ENCODE measurements around the gene SORCS1.

SORCS1 gene

DNA sequence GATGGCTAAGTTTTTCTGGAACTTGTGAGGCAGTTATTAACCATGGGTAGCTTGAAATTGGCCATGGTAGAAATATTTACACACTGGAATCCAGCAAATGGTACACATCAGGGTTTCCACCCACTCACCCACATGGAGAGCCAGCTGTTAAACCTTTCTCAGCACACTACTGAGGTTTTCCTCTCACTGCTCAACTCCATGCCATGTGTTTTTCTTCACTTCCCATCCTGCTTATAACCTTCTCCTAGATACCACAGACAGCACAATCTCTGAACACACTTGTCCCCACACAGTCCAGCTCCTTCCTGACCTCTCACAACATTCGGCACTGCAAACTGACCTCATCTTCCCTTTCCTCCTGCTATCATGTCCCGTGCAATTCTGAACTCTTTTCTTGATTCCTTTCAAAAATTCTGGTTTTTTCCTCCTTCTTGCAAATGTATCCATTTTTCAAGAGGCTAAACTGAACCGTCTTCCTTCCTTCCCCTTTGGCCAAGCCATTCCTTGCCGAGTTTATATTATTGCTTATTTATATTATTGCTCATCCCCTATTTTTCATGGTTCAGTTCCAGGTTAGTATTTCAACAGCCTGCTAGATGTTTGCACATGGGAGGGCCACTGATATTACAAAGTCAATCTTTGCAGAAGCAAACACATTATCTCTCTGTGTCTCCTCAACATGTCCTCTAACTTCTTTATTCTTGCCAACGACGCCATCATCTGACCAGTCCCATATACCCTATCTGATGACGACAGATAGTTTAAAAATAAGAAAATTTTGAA lies 606.4 kb downstream of the SORCS1 start:
- no peaks in the 10 kb centered on the region for H3K36me3 ChIP-seq (replicated peaks)
- in situ Hi-C loops (cut with MboI; ENCODE audit: low sequenced_read_pairs): no loop called here
- H3K27me3 ChIP-seq (ENCODE audit: low read depth): no peaks in the 10 kb centered on the region
- no peak overlapping the region for H3K4me3 ChIP-seq
- H3K9me3 ChIP-seq: no peaks in the 10 kb centered on the region
- no peak for DNase-seq (ENCODE audit: low spot score in 2 of 2)
- H3K4me1 ChIP-seq: no peaks in the 10 kb centered on the region

- H3K4me1 ChIP-seq: no peaks in the 10 kb centered on the region
- H3K36me3 ChIP-seq (replicated peaks): no peaks in the 10 kb centered on the region
- no peak for DNase-seq (ENCODE audit: low spot score in 2 of 2)
- H3K27me3 ChIP-seq (ENCODE audit: low read depth): no peaks in the 10 kb centered on the region
- no peak overlapping the region for H3K4me3 ChIP-seq
- no peaks in the 10 kb centered on the region for H3K9me3 ChIP-seq
- in situ Hi-C loops (cut with MboI; ENCODE audit: low sequenced_read_pairs): no loop called here
Measured at GRCh38 chr10:106557053-106557452, 607.5 kb downstream of the SORCS1 start.

GRCh38 chr10:106555599-106555998 lies 608.9 kb downstream of the SORCS1 start:
- Histone ChIP-seq H3K4me3 (no peak overlapping the region), H3K27me3 (ENCODE audit: low read depth) (no peaks in the 10 kb centered on the region), H3K4me1 (no peaks in the 10 kb centered on the region), H3K9me3 (no peaks in the 10 kb centered on the region), H3K36me3 (replicated peaks) (no peaks in the 10 kb centered on the region)
- in situ Hi-C loops (cut with MboI; ENCODE audit: low sequenced_read_pairs): no loop called here
- DNase-seq (ENCODE audit: low spot score in 2 of 2): no peak

DNA sequence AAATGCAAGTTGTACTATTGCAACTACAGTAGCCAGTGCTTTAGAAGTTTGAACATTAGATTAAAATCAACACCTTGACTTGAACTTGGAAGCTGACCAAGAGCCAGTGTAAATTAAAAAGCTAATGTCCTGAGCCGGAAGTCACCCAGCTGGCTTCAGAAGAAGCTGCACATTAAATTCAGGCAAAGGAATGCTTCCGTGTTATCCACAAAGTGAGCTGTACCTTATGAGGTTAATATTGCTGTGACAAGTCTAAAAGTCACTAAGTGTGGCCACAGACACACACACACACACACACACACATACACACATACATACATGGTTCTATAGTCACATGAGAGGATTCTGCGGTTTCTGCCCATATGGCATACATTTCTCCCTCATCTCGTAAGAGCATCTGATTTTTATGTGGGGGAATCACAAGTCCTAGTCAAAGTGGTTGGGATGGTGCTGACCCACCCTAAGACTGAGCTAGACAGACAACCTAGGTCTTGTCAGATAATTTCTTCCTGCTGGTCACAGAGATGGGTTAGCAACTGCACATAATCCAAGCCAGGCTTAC lies 612.9 kb downstream of the SORCS1 start:
- H3K36me3 ChIP-seq (replicated peaks): no peaks in the 10 kb centered on the region
- no peak for DNase-seq (ENCODE audit: low spot score in 2 of 2)
- H3K4me3 ChIP-seq: no peak overlapping the region
- in situ Hi-C loops (cut with MboI; ENCODE audit: low sequenced_read_pairs): no loop called here
- H3K4me1 ChIP-seq: no peaks in the 10 kb centered on the region
- no peaks in the 10 kb centered on the region for H3K27me3 ChIP-seq (ENCODE audit: low read depth)
- H3K9me3 ChIP-seq: no peaks in the 10 kb centered on the region

DNA sequence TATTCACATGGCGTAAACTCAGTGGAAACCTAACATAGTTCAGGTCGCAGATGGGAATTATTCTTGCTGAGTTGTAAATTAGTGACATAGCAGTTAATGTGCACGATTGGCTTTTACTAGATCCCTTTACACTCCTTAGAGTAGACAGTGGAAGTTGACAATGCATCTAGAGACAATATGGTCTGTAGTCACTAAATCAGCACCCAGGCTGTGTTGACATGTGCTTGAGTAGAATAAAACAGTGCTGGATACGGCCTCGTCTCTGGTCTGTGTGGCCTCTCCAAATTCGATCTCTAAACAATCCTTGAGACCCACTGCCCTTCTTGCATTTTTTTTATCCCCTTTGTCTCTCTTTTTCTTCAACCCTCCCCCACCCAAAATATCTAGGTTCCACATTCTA lies 615.7 kb downstream of the SORCS1 start:
- no peak overlapping the region for H3K4me3 ChIP-seq
- DNase-seq (ENCODE audit: low spot score in 2 of 2): no peak

DNA sequence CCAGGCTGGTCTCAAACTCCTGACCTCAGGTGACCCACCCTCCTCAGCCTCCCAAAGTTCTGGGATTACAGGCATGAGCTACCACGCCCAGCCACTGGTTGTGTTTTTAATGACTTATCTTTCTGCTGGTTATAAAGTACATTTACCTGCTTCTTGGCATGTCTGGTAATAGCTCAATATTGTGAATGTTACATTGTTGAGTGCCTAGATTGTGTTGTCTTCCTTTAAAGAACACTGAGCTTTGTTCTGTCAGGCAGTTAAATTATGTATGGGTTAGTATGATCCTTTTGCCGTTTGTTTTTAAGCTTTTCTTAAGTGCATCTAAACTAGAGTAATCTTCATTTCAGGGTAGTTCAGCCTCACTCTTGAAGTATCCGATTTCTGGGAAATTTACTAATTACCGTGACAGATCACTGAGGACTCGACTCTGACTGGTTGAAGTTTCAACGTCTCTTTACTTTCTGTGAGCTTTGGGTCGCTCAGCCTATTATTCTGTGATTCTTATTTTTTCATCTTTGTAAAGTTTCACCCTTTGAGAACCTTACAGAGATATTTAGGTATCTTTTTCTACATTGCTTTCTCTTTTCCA lies 617.4 kb downstream of the SORCS1 start:
- no peak for DNase-seq (ENCODE audit: low spot score in 2 of 2)
- Histone ChIP-seq H3K4me1 (no peaks in the 10 kb centered on the region), H3K27me3 (ENCODE audit: low read depth) (no peaks in the 10 kb centered on the region), H3K36me3 (replicated peaks) (no peaks in the 10 kb centered on the region), H3K4me3 (no peak overlapping the region), H3K9me3 (no peaks in the 10 kb centered on the region)
- in situ Hi-C loops (cut with MboI; ENCODE audit: low sequenced_read_pairs): no loop called here

More for the DNA sequence above, 615.7 kb downstream of the SORCS1 start:
- Histone ChIP-seq H3K27me3 (ENCODE audit: low read depth) (no peaks in the 10 kb centered on the region), H3K36me3 (replicated peaks) (no peaks in the 10 kb centered on the region), H3K9me3 (no peaks in the 10 kb centered on the region), H3K4me1 (no peaks in the 10 kb centered on the region)
- in situ Hi-C loops (cut with MboI; ENCODE audit: low sequenced_read_pairs): no loop called here

DNA sequence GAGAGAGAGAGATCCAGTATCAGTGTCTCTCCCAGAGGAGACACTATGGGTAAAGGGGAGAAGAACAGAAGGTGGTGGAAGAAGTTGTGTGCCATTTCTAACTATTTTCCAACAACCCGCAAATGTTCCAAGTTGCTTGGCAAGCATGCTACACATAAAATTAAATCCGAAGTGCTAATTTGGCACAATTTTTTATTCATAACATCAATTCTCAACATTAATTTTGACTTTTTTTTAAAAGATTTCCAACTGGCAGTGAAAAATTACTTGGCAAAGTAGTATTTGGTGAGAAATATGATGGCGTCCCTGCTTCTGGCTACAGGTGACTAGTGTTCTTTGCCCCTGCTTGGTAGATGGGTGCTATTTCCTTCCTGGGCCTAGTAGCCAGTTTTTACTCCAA lies 622.0 kb downstream of the SORCS1 start:
- in situ Hi-C loops (cut with MboI; ENCODE audit: low sequenced_read_pairs): no loop called here
- H3K4me3 ChIP-seq: no peak overlapping the region
- H3K27me3 ChIP-seq (ENCODE audit: low read depth): no peaks in the 10 kb centered on the region
- H3K9me3 ChIP-seq: no peaks in the 10 kb centered on the region
- no peaks in the 10 kb centered on the region for H3K4me1 ChIP-seq
- no peaks in the 10 kb centered on the region for H3K36me3 ChIP-seq (replicated peaks)
- DNase-seq (ENCODE audit: low spot score in 2 of 2): no peak

- no peaks in the 10 kb centered on the region for H3K4me1 ChIP-seq
- H3K36me3 ChIP-seq (replicated peaks): no peaks in the 10 kb centered on the region
- no peak overlapping the region for H3K4me3 ChIP-seq
- no peak for DNase-seq (ENCODE audit: low spot score in 2 of 2)
- H3K27me3 ChIP-seq (ENCODE audit: low read depth): no peaks in the 10 kb centered on the region
- in situ Hi-C loops (cut with MboI; ENCODE audit: low sequenced_read_pairs): no loop called here
- H3K9me3 ChIP-seq: no peaks in the 10 kb centered on the region
Measured at GRCh38 chr10:106540645-106541044, 623.9 kb downstream of the SORCS1 start.

- H3K36me3 ChIP-seq (replicated peaks): no peaks in the 10 kb centered on the region
- no peak overlapping the region for H3K4me3 ChIP-seq
- no peaks in the 10 kb centered on the region for H3K27me3 ChIP-seq (ENCODE audit: low read depth)
- no peaks in the 10 kb centered on the region for H3K9me3 ChIP-seq
- no peak for DNase-seq (ENCODE audit: low spot score in 2 of 2)
- no peaks in the 10 kb centered on the region for H3K4me1 ChIP-seq
- in situ Hi-C loops (cut with MboI; ENCODE audit: low sequenced_read_pairs): no loop called here
Measured at GRCh38 chr10:106537866-106538265, 626.6 kb downstream of the SORCS1 start.

DNA sequence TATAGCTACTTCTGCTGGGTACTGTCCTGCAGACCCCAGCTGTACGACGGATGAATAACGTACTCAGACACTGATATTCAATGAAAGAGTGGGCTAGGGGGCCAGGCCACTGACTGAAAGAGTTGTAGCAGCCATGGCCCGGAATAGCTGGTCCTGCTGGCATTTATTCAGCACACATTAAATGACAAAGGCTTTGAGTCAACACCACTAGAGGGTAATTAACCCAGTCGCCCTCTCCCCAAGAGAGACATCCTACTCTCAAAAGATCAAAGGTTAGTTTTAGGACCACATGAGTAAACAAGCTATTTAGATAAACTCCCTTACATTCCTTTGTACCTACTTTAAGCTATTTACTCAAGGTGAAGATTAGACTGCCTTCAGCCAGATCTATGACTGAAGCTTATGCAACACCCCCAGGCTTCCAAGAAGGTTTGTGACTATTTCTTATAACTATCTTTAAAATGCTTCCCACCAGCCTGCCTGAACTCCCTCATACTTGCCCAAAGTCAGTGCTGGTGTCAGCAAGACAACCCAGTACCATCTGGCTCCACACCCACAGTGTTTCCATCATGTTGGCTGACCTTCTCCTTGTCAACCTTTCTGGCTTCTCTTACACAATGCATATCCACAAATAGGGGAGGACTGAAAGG lies 629.1 kb downstream of the SORCS1 start:
- no peaks in the 10 kb centered on the region for H3K27me3 ChIP-seq (ENCODE audit: low read depth)

DNA sequence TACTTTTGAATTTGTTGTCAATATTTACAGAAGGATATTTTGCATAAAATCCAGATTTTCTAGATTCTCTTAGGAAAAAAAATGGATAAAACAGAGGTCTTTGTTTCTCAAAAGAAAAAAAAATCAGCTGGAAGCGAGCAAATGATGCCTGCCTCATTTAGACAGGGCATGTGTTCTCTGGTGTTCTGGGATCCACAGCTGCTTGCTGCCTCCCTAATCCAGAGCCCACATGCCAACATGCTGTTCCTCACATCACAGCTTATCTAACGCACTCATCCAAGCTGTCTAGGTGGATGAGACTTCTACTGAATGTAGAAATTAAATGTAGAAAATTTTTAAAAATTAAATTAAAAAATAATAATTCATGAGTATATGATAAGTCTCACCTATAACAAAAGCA lies 630.1 kb downstream of the SORCS1 start:
- DNase-seq (ENCODE audit: low spot score in 2 of 2): no peak
- in situ Hi-C loops (cut with MboI; ENCODE audit: low sequenced_read_pairs): no loop called here
- no peaks in the 10 kb centered on the region for H3K27me3 ChIP-seq (ENCODE audit: low read depth)
- H3K36me3 ChIP-seq (replicated peaks): no peaks in the 10 kb centered on the region
- no peaks in the 10 kb centered on the region for H3K9me3 ChIP-seq
- H3K4me1 ChIP-seq: no peaks in the 10 kb centered on the region
- H3K4me3 ChIP-seq: no peak overlapping the region

More for the DNA sequence above, 629.1 kb downstream of the SORCS1 start:
- H3K4me1 ChIP-seq: no peaks in the 10 kb centered on the region
- in situ Hi-C loops (cut with MboI; ENCODE audit: low sequenced_read_pairs): no loop called here
- H3K36me3 ChIP-seq (replicated peaks): no peaks in the 10 kb centered on the region
- no peak for DNase-seq (ENCODE audit: low spot score in 2 of 2)
- no peaks in the 10 kb centered on the region for H3K9me3 ChIP-seq
- no peak overlapping the region for H3K4me3 ChIP-seq

DNA sequence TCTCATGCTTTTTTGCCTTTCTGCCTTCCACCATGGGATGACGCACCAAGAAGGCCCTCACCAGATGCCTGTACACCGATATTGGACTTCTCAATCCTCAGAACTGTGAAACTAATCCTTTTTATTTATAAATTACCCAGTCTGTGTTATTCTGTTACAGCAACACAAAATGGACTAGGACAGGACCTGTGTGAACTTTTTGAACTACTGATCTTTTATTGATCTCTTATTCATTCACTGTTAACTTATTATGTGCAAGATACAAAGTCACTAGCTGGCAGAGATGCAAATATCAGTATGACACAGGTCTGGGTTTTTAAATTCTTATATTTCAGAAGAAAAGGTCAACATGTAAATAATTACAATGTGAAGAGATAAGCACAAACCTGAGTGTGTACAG lies 635.8 kb downstream of the SORCS1 start:
- no peaks in the 10 kb centered on the region for H3K4me1 ChIP-seq
- no peaks in the 10 kb centered on the region for H3K36me3 ChIP-seq (replicated peaks)
- in situ Hi-C loops (cut with MboI; ENCODE audit: low sequenced_read_pairs): no loop called here
- H3K27me3 ChIP-seq (ENCODE audit: low read depth): no peaks in the 10 kb centered on the region
- no peak for DNase-seq (ENCODE audit: low spot score in 2 of 2)
- H3K9me3 ChIP-seq: no peaks in the 10 kb centered on the region
- H3K4me3 ChIP-seq: no peak overlapping the region

- no peaks in the 10 kb centered on the region for H3K36me3 ChIP-seq (replicated peaks)
- no peaks in the 10 kb centered on the region for H3K9me3 ChIP-seq
- H3K4me3 ChIP-seq: no peak overlapping the region
- no peaks in the 10 kb centered on the region for H3K27me3 ChIP-seq (ENCODE audit: low read depth)
- DNase-seq (ENCODE audit: low spot score in 2 of 2): no peak
- in situ Hi-C loops (cut with MboI; ENCODE audit: low sequenced_read_pairs): no loop called here
- H3K4me1 ChIP-seq: no peaks in the 10 kb centered on the region
Measured at GRCh38 chr10:106525835-106526234, 638.7 kb downstream of the SORCS1 start.
